Natural killer cell treated with Interleukin-12 subunit alpha and Interleukin-12 subunit beta and Interleukin-15 and Interleukin-18, amount 100 ng/mL, for 72 hours (primary cell): ENCODE measurements around the gene CDH12. TPM values are rescaled to one million over a fixed set of nuclear protein-coding genes. Genes with fewer than 3 reads are reported as not detected.
"Not testable (repeated sequence)": the region's sequence is repeated elsewhere in the genome, so short reads cannot be mapped to it uniquely, and the experiment has no call there.

Experiments used
- ATAC-seq, 2 donors: fragments of 150-1000 bp; cut with Tn5 transposase in 1 of 2; sonication (Bioruptor Pico), chemical (Tn5 transposase) in 1 of 2; 2 replicates each; pipeline ENCODE4 v1.10.0; 2021
- DNase-seq: peaks from one replicate; pipeline ENCODE4 v3.0.0; 2022; ENCODE audit warnings: low spot score
- H3K27ac Mint-ChIP-seq, 2 donors: 1 replicate in 1 of 2; 2 replicates in 1 of 2; pipeline ENCODE4 v1.8.0; 2022; ENCODE audit warnings: mixed read lengths in 2 of 2, mild to moderate bottlenecking in 1 of 2, moderate library complexity in 1 of 2
- H3K27me3 Mint-ChIP-seq, 2 donors: 1 replicate in 1 of 2; 2 replicates in 1 of 2; pipeline ENCODE4 v1.8.0; 2022; ENCODE audit warnings: mixed read lengths in 2 of 2
- H3K36me3 Mint-ChIP-seq: one replicate; pipeline ENCODE4 v1.8.0; 2022; ENCODE audit warnings: mixed read lengths
- H3K4me1 Mint-ChIP-seq, 2 donors: 1 replicate in 1 of 2; 2 replicates in 1 of 2; pipeline ENCODE4 v1.8.0; 2022; ENCODE audit warnings: low read depth in 2 of 2, mixed read lengths in 2 of 2, mild to moderate bottlenecking in 1 of 2
- H3K4me3 Mint-ChIP-seq: one replicate; pipeline ENCODE4 v1.8.0; 2022; ENCODE audit warnings: mixed read lengths
- H3K9me3 Mint-ChIP-seq: 2 replicates; pipeline ENCODE4 v1.8.0; 2022; ENCODE audit warnings: mixed read lengths
- total RNA-seq, 2 donors: library from RNA; stranded (reverse); gene quantifications; one replicate each; pipeline ENCODE4 v1.2.3, GENCODE V29; 2022

CDH12 gene
- total RNA-seq, 2 donors from 2014 or later: not detected

GRCh38 chr5:22554475-22554874 lies 298.7 kb downstream of the CDH12 start:
- DNase-seq: no peak
- Mint-ChIP-seq H3K36me3 (peaks cover 15% of the 10 kb centered on the region), H3K9me3 (peaks cover 21% of the 10 kb centered on the region), H3K4me3 (no peak overlapping the region), H3K27me3 (no peaks in the 10 kb centered on the region), H3K27ac (no peak overlapping the region), H3K4me1 (no peaks in the 10 kb centered on the region)
- ATAC-seq: no peak

GRCh38 chr5:22549876-22550671 lies 303.1 kb downstream of the CDH12 start:
- ATAC-seq (no peak), DNase-seq (no peak)
- no peak overlapping the region for H3K27ac Mint-ChIP-seq
- peaks cover 16% of the 10 kb centered on the region for H3K9me3 Mint-ChIP-seq
- H3K4me3 Mint-ChIP-seq: no peak overlapping the region
- no peaks in the 10 kb centered on the region for H3K27me3 Mint-ChIP-seq
- no peaks in the 10 kb centered on the region for H3K4me1 Mint-ChIP-seq
- H3K36me3 Mint-ChIP-seq: peaks cover 10% of the 10 kb centered on the region

- H3K36me3 Mint-ChIP-seq: no peaks in the 10 kb centered on the region
Measured at GRCh38 chr5:22542340-22542739, 310.8 kb downstream of the CDH12 start.

GRCh38 chr5:22541037-22541436 lies 312.1 kb downstream of the CDH12 start:
- no peak for ATAC-seq

More at GRCh38 chr5:22542340-22542739, 310.8 kb downstream of the CDH12 start:
- no peak for ATAC-seq
- no peaks in the 10 kb centered on the region for H3K4me1 Mint-ChIP-seq
- no peak overlapping the region for H3K4me3 Mint-ChIP-seq
- H3K27ac Mint-ChIP-seq: no peak overlapping the region
- no peaks in the 10 kb centered on the region for H3K27me3 Mint-ChIP-seq
- peaks cover 12% of the 10 kb centered on the region for H3K9me3 Mint-ChIP-seq
- no peak for DNase-seq

GRCh38 chr5:22539762-22540161 lies 313.4 kb downstream of the CDH12 start:
- no peak for ATAC-seq
- no peaks in the 10 kb centered on the region for H3K4me1 Mint-ChIP-seq
- no peaks in the 10 kb centered on the region for H3K36me3 Mint-ChIP-seq
- H3K27me3 Mint-ChIP-seq: no peaks in the 10 kb centered on the region
- H3K9me3 Mint-ChIP-seq: peaks cover 18% of the 10 kb centered on the region
- no peak for DNase-seq
- H3K27ac Mint-ChIP-seq: no peak overlapping the region
- no peak overlapping the region for H3K4me3 Mint-ChIP-seq

More at GRCh38 chr5:22541037-22541436, 312.1 kb downstream of the CDH12 start:
- Mint-ChIP-seq H3K27me3 (no peaks in the 10 kb centered on the region), H3K27ac (no peak overlapping the region), H3K4me1 (no peaks in the 10 kb centered on the region), H3K36me3 (no peaks in the 10 kb centered on the region), H3K9me3 (peaks cover 17% of the 10 kb centered on the region), H3K4me3 (no peak overlapping the region)
- no peak for DNase-seq

GRCh38 chr5:22531986-22532385 lies 321.2 kb downstream of the CDH12 start:
- no peaks in the 10 kb centered on the region for H3K4me1 Mint-ChIP-seq
- H3K36me3 Mint-ChIP-seq: no peaks in the 10 kb centered on the region
- peaks cover 4% of the 10 kb centered on the region for H3K9me3 Mint-ChIP-seq
- H3K4me3 Mint-ChIP-seq: no peak overlapping the region
- no peak for ATAC-seq
- no peaks in the 10 kb centered on the region for H3K27me3 Mint-ChIP-seq
- no peak for DNase-seq
- H3K27ac Mint-ChIP-seq: no peak overlapping the region

- Mint-ChIP-seq H3K4me3 (no peak overlapping the region), H3K27ac (no peak overlapping the region), H3K36me3 (peaks cover 15% of the 10 kb centered on the region), H3K9me3 (peaks cover 19% of the 10 kb centered on the region), H3K27me3 (no peaks in the 10 kb centered on the region), H3K4me1 (no peaks in the 10 kb centered on the region)
- DNase-seq (no peak), ATAC-seq (no peak)
Measured at GRCh38 chr5:22521521-22521920, 331.6 kb downstream of the CDH12 start.

DNA sequence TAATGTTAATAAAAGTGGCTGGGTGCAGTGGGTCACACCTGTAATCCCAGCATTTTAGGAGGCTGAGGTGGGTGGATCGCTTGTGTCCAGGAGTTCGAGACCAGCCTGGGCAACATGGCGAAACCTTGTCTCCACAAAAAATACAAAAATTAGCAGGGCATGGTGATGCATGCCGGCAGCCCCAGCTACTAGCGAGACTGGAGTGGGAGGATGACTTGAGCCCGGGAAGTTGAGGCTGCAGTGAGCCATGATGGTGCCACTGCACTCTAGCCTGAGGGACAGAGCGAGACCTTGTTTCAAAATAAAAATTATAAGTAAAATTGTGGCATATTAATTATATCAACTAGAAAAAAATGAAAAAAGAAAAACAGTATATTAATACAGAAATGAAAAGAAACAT lies 336.6 kb downstream of the CDH12 start:
- not testable (repeated sequence) for H3K9me3 Mint-ChIP-seq, H3K4me1 Mint-ChIP-seq, ATAC-seq, DNase-seq, H3K27ac Mint-ChIP-seq, H3K36me3 Mint-ChIP-seq, H3K4me3 Mint-ChIP-seq, H3K27me3 Mint-ChIP-seq

- no peak for ATAC-seq
- Mint-ChIP-seq H3K4me3 (no peak overlapping the region), H3K36me3 (no peaks in the 10 kb centered on the region)
Measured at GRCh38 chr5:22514231-22514630, 338.9 kb downstream of the CDH12 start.

GRCh38 chr5:22505891-22506290 lies 347.3 kb downstream of the CDH12 start:
- no peak overlapping the region for H3K4me3 Mint-ChIP-seq
- no peak for DNase-seq
- H3K4me1 Mint-ChIP-seq: no peaks in the 10 kb centered on the region
- H3K36me3 Mint-ChIP-seq: no peaks in the 10 kb centered on the region
- ATAC-seq: no peak
- H3K27ac Mint-ChIP-seq: no peak overlapping the region
- no peaks in the 10 kb centered on the region for H3K27me3 Mint-ChIP-seq
- peaks cover 12% of the 10 kb centered on the region for H3K9me3 Mint-ChIP-seq

More at GRCh38 chr5:22514231-22514630, 338.9 kb downstream of the CDH12 start:
- Mint-ChIP-seq H3K9me3 (peaks cover 3% of the 10 kb centered on the region), H3K27ac (no peak overlapping the region), H3K27me3 (no peaks in the 10 kb centered on the region), H3K4me1 (no peaks in the 10 kb centered on the region)
- DNase-seq: no peak

GRCh38 chr5:22504411-22504810 lies 348.7 kb downstream of the CDH12 start:
- Mint-ChIP-seq H3K4me1 (no peaks in the 10 kb centered on the region), H3K27ac (no peak overlapping the region), H3K36me3 (no peaks in the 10 kb centered on the region), H3K27me3 (no peaks in the 10 kb centered on the region), H3K9me3 (peaks cover 12% of the 10 kb centered on the region), H3K4me3 (no peak overlapping the region)
- no peak for DNase-seq
- ATAC-seq: no peak

GRCh38 chr5:22500556-22500955 lies 352.6 kb downstream of the CDH12 start:
- no peak for ATAC-seq
- Mint-ChIP-seq H3K4me3 (no peak overlapping the region), H3K4me1 (no peaks in the 10 kb centered on the region), H3K36me3 (no peaks in the 10 kb centered on the region), H3K27me3 (no peaks in the 10 kb centered on the region), H3K27ac (no peak overlapping the region), H3K9me3 (peaks cover 17% of the 10 kb centered on the region)
- no peak for DNase-seq

DNA sequence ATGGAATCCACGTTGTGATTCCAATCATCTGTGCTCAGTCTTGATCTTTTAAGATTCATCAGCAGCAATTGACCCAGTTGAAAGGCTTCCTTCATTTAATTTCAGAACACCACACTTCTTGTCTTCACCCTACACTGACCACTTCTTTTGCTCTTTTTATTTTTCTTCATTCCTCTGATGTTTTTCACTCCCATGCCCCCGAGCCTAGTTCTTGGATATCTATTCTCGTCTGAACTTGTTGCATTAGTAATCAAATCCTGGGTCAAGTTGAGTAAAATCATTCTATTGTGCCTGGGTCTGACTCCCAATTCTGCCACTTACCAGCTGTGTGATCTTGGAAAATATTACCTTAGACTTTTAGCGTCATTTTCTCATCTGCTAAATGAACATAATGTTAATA lies 356.5 kb downstream of the CDH12 start:
- ATAC-seq (no peak), DNase-seq (no peak)
- H3K4me3 Mint-ChIP-seq: no peak overlapping the region
- peaks cover 15% of the 10 kb centered on the region for H3K9me3 Mint-ChIP-seq
- H3K36me3 Mint-ChIP-seq: peaks cover 14% of the 10 kb centered on the region
- H3K4me1 Mint-ChIP-seq: no peaks in the 10 kb centered on the region
- no peaks in the 10 kb centered on the region for H3K27me3 Mint-ChIP-seq
- no peak overlapping the region for H3K27ac Mint-ChIP-seq

- peaks cover 26% of the 10 kb centered on the region for H3K9me3 Mint-ChIP-seq
- H3K27ac Mint-ChIP-seq: no peak overlapping the region
- ATAC-seq: no peak
- no peaks in the 10 kb centered on the region for H3K27me3 Mint-ChIP-seq
- no peaks in the 10 kb centered on the region for H3K4me1 Mint-ChIP-seq
- no peak for DNase-seq
- H3K4me3 Mint-ChIP-seq: no peak overlapping the region
- H3K36me3 Mint-ChIP-seq: peaks cover 21% of the 10 kb centered on the region
Measured at GRCh38 chr5:22495016-22495720, 358.0 kb downstream of the CDH12 start.
